ENCODE results near the gene FAHD2A.
"Not testable (repeated sequence)": the region's sequence is repeated elsewhere in the genome, so short reads cannot be mapped to it uniquely, and the experiment has no call there.

Gene FAHD2A

DNA sequence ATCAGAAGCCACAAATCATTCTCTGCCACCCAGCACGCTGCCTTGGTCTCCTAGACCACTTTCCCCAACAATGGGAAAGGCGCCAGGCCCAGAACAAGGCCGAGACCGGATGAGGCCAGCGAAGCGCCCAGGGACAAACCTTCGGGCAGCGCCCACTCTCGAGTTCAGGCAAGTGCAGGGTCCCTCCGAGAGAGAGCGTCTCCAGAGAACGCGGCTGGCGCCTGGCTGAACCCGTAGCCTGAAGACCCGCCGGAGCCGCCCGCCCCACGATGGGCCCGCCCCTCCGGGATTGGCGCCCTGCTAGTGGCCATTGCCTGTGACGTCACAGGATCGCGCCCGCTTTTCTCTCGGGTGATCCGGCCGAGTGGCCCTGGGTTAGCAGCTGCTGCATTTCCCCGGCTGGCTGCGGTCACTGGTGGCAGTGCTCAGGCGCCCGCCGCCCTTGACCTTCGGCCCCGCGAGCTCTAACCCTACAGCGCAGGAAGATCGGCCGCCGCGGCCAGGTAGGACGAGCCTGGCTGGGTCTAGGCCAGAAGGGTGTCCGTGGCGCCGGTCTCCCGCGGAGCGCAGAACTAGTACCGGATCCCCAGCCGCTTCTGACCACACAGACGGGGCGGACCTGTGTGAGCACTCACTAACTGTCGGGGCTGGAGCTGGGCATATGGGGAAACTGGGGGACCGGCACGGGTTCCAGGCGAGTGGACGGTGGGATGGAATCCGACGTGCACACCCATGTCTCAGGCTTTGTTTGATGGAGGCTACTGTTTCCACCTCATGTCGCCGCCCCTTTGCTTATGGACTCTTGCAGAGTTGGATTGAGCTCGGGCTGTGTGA is at the start of gene FAHD2A:
FAHD2A (plus strand) TSS at position 339 of the 834 bp plus-strand sequence. CDS start 2,851 bp downstream, outside the sequence.
- peak; percentile 98 for DNase-seq (ENCODE audit: low spot score)

- no peak for DNase-seq (ENCODE audit: low spot score)
Observed at GRCh38 chr2:95353055-95353575, 49.4 kb upstream of the FAHD2A start.

DNA sequence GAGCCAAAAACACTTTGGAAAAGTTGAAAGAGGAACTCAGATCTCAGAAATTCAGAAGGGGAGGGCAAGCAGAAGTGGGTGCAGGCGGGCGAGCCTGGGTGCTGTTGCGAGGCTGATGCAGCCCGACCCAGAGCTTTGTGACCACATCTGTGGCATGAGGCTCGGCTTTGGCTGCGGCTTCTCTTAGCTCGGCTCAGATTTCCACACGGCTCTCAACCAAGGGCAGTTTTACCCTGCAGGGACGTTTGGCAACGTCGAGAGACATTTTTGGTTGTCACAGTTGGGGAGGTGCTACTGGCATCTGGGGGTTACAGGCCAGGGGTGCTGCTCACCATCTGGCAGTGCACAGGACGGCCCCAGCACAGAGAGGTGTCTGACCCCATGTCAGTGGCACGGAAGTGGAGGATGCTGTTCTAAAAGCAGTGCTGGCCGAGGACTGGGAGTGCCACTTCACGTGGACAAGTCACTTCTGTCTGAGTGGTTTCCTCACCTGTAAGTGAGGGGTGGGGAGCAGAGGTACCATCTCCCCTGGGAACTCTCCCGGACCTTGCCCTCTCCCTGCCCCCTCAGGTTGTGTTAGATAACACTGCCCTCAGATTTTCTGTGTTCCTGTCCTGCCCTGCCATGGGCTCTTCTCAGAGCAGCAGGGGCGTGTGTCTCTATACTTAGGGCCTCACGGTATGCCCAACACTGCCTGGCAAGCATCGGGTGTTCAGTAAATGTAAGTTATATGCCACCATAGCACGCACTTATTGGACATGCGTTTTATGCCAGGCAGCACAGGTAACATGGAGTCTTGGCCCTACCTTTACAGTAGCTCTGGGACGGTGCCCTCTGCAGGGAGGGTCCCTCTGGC is 48.7 kb upstream of the FAHD2A start:
- DNase-seq (ENCODE audit: low spot score): no peak

DNA sequence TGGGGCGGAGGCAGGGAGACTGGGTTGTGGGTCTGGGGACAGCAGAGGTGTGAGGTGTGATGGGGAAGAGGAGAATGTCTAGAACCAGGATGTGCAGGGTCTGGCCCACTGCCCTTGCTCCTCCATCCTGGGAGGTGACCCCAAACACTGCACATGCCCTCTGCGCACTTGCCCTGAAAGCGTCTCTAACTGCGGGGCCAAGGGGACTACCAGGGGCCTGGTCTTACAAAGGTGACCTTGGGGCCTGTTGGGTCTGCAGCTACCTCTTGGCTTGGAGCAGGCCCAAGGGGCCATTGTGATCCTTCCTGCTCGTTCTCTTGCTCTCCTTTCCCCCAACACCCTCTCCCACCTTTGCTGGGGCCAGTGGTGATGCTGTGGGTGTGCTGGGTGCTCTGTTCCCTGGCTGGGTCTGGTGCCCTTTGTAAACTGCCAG is 48.0 kb upstream of the FAHD2A start:
- no peak for DNase-seq (ENCODE audit: low spot score)

GRCh38 chr2:95354925-95355324 is 47.6 kb upstream of the FAHD2A start:
- DNase-seq (ENCODE audit: low spot score): no peak

- not testable (repeated sequence) for DNase-seq (ENCODE audit: low spot score)
Observed at GRCh38 chr2:95355486-95355885, 47.0 kb upstream of the FAHD2A start.

GRCh38 chr2:95356821-95357700 is 45.4 kb upstream of the FAHD2A start:
- DNase-seq (ENCODE audit: low spot score): no peak

DNA sequence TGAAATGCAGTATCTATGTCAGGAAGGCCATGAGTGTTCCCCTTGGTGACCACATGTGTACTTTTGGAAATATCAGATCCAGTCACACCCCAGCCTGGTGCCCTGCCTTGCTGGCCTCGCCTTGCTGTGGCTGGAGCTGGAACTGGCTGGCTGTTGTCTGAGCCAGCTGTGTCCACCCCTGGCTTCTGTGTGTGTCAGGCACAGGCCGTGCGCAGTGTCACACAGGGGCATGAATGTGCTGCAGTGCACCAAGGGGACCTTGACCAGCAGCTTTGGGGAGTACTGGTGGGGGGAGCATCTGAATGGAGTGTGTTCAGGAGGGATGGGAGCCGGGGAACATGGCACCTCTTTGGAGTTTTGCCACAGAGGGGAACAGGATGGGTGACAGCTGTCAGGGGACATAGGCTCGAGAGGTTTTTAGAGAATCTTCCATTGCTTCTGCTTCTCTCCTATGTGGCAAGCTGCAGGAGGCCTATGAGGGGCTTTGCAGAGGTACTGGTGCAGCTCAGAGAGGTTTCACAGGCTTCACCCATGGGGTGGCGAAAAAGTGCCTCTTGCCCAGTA is 44.7 kb upstream of the FAHD2A start:
- no peak for DNase-seq (ENCODE audit: low spot score)

GRCh38 chr2:95359031-95359430 is 43.5 kb upstream of the FAHD2A start:
- no peak for DNase-seq (ENCODE audit: low spot score)

DNA sequence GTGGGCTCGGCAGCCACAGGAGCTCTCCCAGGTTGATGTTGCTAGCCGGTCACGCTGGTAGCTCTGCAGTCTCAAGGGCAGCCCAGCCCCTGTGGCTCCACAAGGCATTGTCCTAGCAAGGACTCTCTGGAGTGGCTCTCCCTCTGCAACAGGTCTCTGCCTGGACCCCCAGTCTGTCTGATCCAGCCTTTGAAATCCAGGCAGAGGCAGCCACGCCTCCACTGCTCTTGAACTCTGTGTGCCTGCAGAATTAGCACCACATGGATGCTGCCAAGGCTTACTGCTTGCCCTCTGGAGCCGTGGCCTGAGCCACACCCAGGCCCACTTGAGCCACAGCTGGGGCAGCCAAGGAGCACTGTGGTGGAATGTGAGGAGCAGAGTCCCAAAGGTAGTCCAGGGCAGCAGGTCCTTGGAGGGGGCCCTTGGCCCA is 43.0 kb upstream of the FAHD2A start:
- DNase-seq (ENCODE audit: low spot score): no peak

GRCh38 chr2:95361216-95361980 is 41.1 kb upstream of the FAHD2A start:
- DNase-seq (ENCODE audit: low spot score): no peak

DNA sequence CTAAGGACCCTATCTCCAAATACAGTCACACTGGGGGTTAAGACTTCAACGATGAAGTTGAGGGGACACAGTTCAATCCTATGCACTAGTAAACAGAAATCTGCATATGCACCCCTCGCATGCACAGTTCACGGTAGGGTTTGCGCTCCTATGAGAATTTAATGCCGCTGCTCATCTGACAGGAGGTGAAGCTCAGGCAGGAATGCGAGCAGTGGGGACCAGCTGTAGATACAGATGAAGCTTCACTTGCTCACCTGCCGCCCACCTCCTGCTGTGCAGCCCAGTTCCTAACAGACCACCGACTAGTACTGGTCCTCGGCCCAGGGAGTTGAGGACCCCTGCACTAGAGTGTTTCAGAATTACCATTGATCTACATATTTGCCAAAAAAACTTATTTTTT is 40.0 kb upstream of the FAHD2A start:
- DNase-seq (ENCODE audit: low spot score): no peak

GRCh38 chr2:95366514-95366913 is 36.0 kb upstream of the FAHD2A start:
- DNase-seq (ENCODE audit: low spot score): no peak

GRCh38 chr2:95372216-95372829 is 30.2 kb upstream of the FAHD2A start:
- no peak for DNase-seq (ENCODE audit: low spot score)

GRCh38 chr2:95372845-95373244 is 29.7 kb upstream of the FAHD2A start:
- no peak for DNase-seq (ENCODE audit: low spot score)

- DNase-seq (ENCODE audit: low spot score): no peak
Observed at GRCh38 chr2:95374029-95374428, 28.5 kb upstream of the FAHD2A start.

DNA sequence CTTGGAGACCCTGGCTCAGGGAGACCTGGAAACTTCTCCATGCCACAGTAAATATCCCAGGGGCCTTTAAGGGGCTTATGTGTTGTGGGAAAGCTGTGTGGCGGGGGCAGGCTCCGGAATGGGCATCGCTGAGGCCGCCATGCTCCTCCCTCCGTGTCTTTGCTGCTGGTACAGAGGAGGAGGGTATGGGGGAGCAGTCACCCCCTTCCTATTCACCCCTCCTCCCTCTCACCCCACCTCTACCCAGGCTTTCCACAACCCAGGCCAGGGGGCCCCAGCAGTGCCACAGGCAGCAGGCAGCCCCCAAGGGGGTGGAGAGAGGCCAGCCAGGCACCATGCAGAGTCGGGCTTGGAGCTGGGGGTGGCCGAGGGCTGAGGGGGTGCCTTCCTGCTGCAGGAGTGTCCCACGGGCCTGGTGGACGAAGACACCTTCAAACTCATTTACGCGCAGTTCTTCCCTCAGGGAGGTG is 28.0 kb upstream of the FAHD2A start:
- no peak for DNase-seq (ENCODE audit: low spot score)

DNA sequence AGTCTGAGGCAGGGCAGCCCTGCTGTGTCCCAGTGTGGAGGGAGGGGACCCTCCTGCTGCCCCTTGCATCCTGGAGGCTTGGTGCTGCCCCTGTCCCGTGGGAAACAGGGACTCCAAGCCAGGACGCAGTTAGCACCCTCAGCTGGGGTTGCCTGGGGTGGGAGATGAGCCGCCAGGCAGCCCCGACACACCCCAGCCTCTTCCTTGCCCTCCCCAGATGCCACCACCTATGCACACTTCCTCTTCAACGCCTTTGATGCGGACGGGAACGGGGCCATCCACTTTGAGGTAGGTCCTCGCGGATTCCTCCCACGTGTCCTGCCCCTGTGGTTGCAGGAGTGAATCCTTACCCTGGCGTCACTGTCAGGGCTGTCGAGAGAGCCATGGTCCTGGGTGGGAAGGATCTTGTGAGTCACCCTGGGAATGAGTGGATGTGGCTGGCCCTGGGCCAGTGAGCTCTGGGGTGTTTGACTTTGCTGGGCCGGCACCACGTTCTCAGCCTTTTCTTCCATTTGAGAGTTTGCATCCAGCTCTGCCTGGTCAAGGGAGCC is 27.5 kb upstream of the FAHD2A start:
- no peak for DNase-seq (ENCODE audit: low spot score)

DNA sequence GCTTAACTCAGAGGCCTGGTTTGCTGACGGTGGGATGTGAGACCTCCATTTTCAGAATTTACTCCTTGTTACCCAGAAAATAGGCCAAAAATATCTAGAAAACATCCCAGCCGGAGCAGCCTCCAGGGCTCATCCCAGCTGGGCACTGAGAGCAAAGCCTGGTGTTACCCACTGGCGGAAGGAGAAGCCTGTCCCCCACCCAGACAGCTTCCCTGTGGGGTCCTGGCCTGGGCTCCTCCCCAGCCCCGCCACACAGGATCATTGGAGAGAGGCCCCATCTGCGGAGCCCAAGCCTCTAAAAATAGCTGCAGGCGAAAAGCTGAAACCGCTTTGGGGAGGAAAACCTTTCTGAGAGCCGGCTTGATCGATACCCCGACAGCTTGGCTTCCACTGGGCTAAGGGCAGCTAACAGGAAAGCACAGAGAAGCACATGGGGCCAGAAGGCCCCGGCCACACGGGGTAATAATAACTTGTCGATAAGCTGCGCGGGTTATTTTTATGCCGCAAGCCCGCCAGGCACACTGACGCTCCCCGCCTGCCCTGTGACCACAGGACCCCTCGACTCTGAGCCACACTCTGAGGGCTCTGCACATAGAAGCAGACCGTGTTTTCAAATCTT is 26.9 kb upstream of the FAHD2A start:
- DNase-seq (ENCODE audit: low spot score): no peak
